ENCODE measurements around the gene HYI.

The HYI gene

GRCh38 chr1:43444151-43444828, 9.4 kb downstream of the HYI start:
- no peak for DNase-seq

DNA sequence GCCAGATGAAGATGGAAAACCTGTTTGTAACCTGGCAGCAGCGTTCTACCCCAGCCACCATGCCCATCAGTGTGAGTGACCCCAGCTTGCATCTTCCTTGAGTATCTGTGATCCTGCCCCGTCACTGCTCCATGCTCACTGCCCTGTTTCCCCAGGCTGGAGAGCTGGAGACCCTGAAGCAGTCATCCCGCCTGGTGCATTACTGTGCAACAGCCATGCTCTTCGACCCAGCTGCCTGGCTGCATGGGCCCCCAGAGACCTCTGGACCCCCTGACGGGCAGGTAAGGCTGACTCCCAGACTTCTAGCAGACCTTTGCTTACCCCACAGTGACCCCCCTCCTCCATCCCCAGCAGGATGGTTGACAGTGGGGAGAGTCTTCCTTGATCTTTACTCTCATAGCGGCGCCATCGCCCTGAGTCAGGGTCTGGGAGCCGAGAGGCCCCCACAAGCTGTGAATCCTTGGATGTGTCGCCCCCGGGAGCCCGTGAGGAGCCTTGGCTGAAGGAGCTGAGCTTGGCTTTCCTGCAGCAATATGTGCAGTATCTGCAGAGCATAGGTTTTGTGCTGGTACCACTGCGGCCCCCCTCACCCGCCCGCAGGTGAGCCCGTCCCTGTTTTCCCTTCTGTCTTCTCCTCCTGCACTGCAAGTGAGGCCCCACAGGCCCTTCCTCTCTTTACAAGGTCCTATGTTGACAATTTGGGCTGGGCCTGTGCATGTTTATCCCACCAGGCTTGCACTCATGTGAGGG, 10.4 kb downstream of the HYI start:
- DNase-seq = no peak

GRCh38 chr1:43442756-43443155, 11.0 kb downstream of the HYI start:
- DNase-seq = no peak

GRCh38 chr1:43441894-43442637, 11.7 kb downstream of the HYI start:
- DNase-seq = no peak

- DNase-seq = no peak
Measured at GRCh38 chr1:43441166-43441893, 12.4 kb downstream of the HYI start.

GRCh38 chr1:43440358-43440757, 13.4 kb downstream of the HYI start:
- peak; percentile 50 for DNase-seq

- DNase-seq = peak; percentile 77
Measured at GRCh38 chr1:43439781-43440180, 13.9 kb downstream of the HYI start.

- no peak for DNase-seq
Measured at GRCh38 chr1:43438953-43439581, 14.7 kb downstream of the HYI start.

DNA sequence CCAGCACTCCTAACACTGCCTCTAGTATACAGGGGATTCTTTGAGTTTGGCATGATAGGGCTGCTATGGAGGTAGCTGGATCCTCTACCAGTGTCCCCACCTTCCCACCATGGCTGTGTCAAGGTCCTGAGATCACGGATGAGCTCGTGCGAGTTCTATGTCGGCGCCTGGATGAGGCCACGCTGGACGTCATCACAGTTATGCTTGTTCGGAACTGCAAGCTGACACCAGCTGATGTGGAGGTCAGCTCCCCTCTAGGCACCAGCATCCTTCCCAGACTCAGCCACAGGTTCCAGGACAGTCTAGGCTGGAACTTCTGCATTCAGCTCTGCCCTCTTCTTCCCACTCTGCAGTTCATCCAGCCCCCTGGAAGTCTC, 15.2 kb downstream of the HYI start:
- DNase-seq = no peak

DNA sequence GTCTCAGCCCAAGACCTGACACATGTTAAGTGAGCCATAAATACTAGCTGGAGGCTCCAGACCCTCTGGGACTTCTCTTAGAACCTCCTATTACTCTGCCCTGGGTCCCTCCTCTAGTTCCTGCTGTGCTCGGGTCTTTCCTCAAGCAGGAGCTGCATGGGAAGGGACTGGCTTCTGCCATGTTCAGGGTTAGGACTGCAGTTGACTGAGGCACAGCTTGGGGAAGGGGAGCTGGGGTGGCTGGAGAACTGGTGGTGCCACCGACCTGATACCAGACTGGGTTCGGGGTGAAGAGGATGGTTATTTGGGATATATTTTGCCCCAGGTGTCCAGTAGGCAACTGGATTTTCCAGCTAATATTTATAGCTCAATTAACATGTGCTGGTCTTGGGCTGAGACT, 15.7 kb downstream of the HYI start:
- DNase-seq = no peak

DNA sequence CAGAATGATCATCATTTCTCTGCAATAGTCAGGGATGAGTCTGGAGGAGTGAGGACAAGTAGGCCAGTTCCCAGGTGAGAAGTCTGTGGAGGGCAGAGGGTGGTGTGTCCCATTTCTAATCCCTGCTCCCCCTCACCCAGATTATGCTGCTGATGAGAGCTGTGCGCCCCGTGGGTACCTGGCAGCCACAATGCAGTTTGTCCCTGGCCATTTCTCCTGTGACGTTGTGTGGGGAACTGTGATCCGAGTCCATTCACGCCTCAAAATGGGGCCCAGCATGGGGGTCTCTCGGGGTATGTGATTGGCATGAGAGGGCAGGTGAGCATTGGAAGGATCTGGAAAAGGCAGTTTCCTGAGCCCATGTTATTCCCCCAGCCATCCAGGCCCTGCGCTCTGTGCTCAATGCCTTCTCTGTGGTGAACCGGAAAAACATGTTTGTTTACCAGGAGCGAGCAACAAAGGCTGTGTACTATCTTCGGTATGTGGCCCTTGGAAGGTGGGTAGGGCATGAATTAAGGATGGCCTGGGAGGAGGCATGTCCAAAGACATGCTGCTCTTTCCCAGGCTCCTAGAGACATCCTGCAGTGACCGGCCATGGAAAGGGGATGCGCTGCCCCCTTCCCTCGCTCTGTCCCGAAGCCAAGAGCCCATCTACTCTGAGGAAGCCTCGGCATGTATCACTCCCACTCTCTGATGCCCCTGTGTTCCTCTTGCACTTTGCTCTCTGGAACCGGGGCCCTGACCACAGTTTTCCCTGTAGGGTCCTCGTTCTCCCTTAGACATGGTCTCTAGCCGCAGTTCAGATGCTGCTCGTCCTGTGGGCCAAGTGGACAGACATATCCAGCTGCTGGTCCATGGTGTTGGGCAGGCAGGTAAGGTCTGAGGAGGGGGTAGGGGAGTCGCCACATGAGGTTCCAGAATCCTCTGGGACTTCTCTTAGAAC, 16.4 kb downstream of the HYI start:
- no peak for DNase-seq

GRCh38 chr1:43436371-43436770, 17.4 kb downstream of the HYI start:
- DNase-seq = no peak

GRCh38 chr1:43435146-43436145, 18.3 kb downstream of the HYI start:
- DNase-seq = no peak

GRCh38 chr1:43434256-43434655, 19.5 kb downstream of the HYI start:
- DNase-seq = no peak

DNA sequence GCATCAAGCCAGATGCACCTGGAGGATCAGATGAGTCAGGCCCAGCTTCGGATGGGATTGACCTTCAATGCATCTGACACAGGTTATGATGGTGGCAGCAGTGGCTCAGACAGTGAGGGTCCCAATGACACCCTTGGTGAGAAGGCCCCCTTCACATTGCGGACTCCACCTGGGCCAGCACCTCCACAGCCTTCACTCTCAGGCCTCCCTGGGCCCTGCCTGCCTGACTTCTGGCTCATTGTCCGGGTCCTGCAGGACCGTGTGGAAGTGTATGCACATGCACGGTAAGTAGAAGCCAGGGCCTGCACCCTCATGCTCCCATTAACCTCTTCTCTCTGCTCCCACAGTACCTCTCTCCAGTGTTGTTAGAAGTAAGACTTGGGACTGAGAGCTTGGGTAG, 20.8 kb downstream of the HYI start:
- no peak for DNase-seq

- DNase-seq = no peak
Measured at GRCh38 chr1:43432171-43432860, 21.4 kb downstream of the HYI start.

- no peak for DNase-seq
Measured at GRCh38 chr1:43431676-43432075, 22.1 kb downstream of the HYI start.

DNA sequence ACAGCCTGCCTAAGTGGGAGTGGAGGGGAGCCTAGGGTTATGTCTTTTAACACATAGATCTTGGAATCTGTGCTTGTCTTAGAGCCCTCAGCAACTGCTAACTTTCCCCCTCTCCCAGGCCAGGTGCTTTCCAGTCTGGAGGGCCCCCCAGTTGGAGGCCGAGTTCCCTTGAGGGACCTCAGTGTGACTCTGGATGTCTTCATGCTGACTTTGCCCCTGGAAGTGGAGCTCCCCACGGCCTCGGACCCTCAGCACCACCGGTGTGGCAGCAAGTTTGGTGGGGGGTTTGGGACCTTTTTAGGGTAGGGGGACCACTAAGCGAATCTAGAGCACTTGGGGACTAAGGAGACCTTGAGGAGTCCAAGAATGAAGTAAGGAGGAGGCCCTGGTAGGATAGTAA, 22.9 kb downstream of the HYI start:
- DNase-seq = no peak

DNA sequence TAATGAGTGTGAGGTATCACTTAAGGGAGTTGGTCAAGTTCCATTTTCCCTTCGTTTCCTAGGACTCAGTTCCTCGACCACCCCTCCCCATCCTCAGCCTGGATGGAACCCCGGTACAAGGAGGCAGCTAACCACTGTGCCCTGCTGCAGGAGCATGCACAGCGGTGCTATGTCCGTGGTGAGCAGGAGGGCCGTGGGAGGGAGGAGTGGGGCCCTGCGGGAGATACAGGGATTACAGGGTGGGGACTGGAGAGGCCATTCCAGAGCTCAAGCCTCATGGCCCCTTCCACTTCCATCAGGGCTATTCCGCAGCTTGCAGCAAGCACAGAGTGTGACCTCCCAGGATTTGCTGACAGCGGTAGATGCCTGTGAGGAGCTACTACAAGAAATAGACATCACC, 25.8 kb downstream of the HYI start:
- no peak for DNase-seq

- DNase-seq = no peak
Measured at GRCh38 chr1:43427524-43427923, 26.2 kb downstream of the HYI start.

All from NCI-H2107 (cell line).